ENCODE results near the gene ADD3. TPM values are rescaled to one million over a fixed set of nuclear protein-coding genes. Genes with fewer than 3 reads are reported as not detected.
A peak's percentile ranks its signal among the peaks of the same experiment; 100 is the strongest.

ADD3 gene
- total RNA-seq, 1 experiment from 2014 or later: 59.9 TPM

- peaks cover 8% of the 10 kb centered on the region; the same call in 1 of the 2 replicates for H3K4me1 ChIP-seq (ENCODE audit: insufficient read depth, low read length)
- H3K56ac ChIP-seq (ENCODE audit: insufficient read length, low read depth, low read length): no peak overlapping the region
- H3K36me3 Mint-ChIP-seq (ENCODE audit: insufficient read depth in 1 of 3, low read depth in 3 of 3): peaks cover 0 to 6% (median 4%) of the 10 kb centered on the region in 3 experiments; a peak in 3 of 7 replicates
- no peak overlapping the region for H2BK20ac ChIP-seq (ENCODE audit: low read depth, low read length, poor library complexity, severe bottlenecking)
- H3K27me3 ChIP-seq (ENCODE audit: insufficient read depth, low read length): no peaks in the 10 kb centered on the region
- H2BK15ac ChIP-seq (ENCODE audit: low read depth, low read length): no peak overlapping the region
- no peak overlapping the region for H3K4me2 ChIP-seq (ENCODE audit: insufficient read depth, insufficient read length, low read length)
- H3K4ac ChIP-seq (ENCODE audit: low read depth, low read length): no peak overlapping the region
- no peak overlapping the region for H2AK5ac ChIP-seq (ENCODE audit: insufficient read length, low read length)
- H3K27me3 Mint-ChIP-seq (ENCODE audit: low read depth): no peaks in the 10 kb centered on the region
- H3K27ac ChIP-seq (ENCODE audit: insufficient read length, low read depth, low read length): no peak overlapping the region
- H3K18ac ChIP-seq (ENCODE audit: insufficient read length, low read depth, low read length): no peak overlapping the region
- no peak overlapping the region for H4K91ac ChIP-seq (ENCODE audit: insufficient read length, low read depth, low read length)
- H2BK12ac ChIP-seq (ENCODE audit: insufficient read length, low read depth, low read length): no peak overlapping the region
- no peak overlapping the region for H3T11ph ChIP-seq (ENCODE audit: low read length)
- no peak overlapping the region for H2BK5ac ChIP-seq (ENCODE audit: insufficient read length, low read length)
- H3K23me2 ChIP-seq (ENCODE audit: insufficient read length, low read depth, low read length, poor library complexity, severe bottlenecking): no peaks in the 10 kb centered on the region
- no peak overlapping the region for H3K23ac ChIP-seq (ENCODE audit: insufficient read length, low read depth, low read length)
- no peak for DNase-seq
- no peak overlapping the region for H3K4me3 Mint-ChIP-seq
- peaks cover under 1% of the 10 kb centered on the region for H3K79me1 ChIP-seq (ENCODE audit: insufficient read depth, low read depth, low read length, poor library complexity, severe bottlenecking)
- TF ChIP-seq CTCF (conservative IDR thresholded peaks at IDR 0.05): no peak
- peak overlapping the region in 2 of 3 experiments; percentile 5 to 20; a peak in 3 of 7 replicates for H3K27ac Mint-ChIP-seq
- H3K9me3 ChIP-seq (ENCODE audit: control insufficient read depth, low read depth, low read length): no peaks in the 10 kb centered on the region
- no peak overlapping the region for H4K8ac ChIP-seq (replicated peaks; ENCODE audit: insufficient read length, low read depth, low read length)
- no peak overlapping the region for H2BK120ac ChIP-seq (ENCODE audit: low read depth, low read length, poor library complexity, severe bottlenecking)
- peaks cover 5% of the 10 kb centered on the region; the same call in 1 of the 2 replicates for H3K79me2 ChIP-seq (ENCODE audit: insufficient read depth, low read length)
- no peaks in the 10 kb centered on the region for H4K20me1 ChIP-seq (ENCODE audit: control insufficient read depth, insufficient read depth, insufficient read length)
- no peak overlapping the region for H2AFZ ChIP-seq (ENCODE audit: low read length)
- H4K5ac ChIP-seq (ENCODE audit: insufficient read length, low read depth, low read length): no peak overlapping the region
- no peak overlapping the region for H3K14ac ChIP-seq (ENCODE audit: insufficient read depth, low read length)
- peaks cover 23 to 27% of the 10 kb centered on the region in 2 experiments for H3K4me1 Mint-ChIP-seq
- peaks cover 0 to 6% of the 10 kb centered on the region in 2 experiments; a peak in 1 of 5 replicates for H3K9me3 Mint-ChIP-seq
- WGBS (ENCODE audit: extremely low coverage, insufficient read length, low lambda C conversion rate): no CpG with 5 or more reads among the region's 9 CpGs
- no peak overlapping the region for H3K9ac ChIP-seq (ENCODE audit: extremely low read depth, insufficient read length, low read length)
Observed at GRCh38 chr10:110040767-110041478, 33.1 kb downstream of the ADD3 start.

Data from H9 (cell line).